Sigmoid colon (tissue), 7 donors: ENCODE results near the gene MPZL1. TPM values are rescaled to one million over a fixed set of nuclear protein-coding genes. Genes with fewer than 3 reads are reported as not detected.

Source experiments
- DNase-seq: peaks from one replicate; pipeline ENCODE4 v3.0.0-alpha.2; 2019
- H3K27ac ChIP-seq, 4 donors: fragments of 200-600 bp; sonication (generic); one replicate each; pipeline ENCODE4 v1.5.1; 2016 to 2019; ENCODE audit warnings: mild to moderate bottlenecking in 1 of 4
- H3K27me3 ChIP-seq, 3 donors: fragments of 200-600 bp; sonication (generic); one replicate each; pipeline ENCODE4 v1.5.1; 2019; ENCODE audit warnings: mild to moderate bottlenecking in 1 of 3
- H3K36me3 ChIP-seq, 4 donors: fragments of 200-600 bp; sonication (generic); one replicate each; pipeline ENCODE4 v1.5.1; 2016 to 2019
- H3K4me1 ChIP-seq, 4 donors: fragments of 200-600 bp; sonication (generic); one replicate each; pipeline ENCODE4 v1.5.1; 2017 to 2019
- H3K4me3 ChIP-seq, 4 donors: fragments of 200-600 bp; sonication (generic); one replicate each; pipeline ENCODE4 v1.5.1; 2017 to 2019; ENCODE audit warnings: mild to moderate bottlenecking in 2 of 4, moderate library complexity in 1 of 4
- H3K9me3 ChIP-seq, 4 donors: fragments of 200-600 bp in 3 of 4; sonication (generic) in 3 of 4; one replicate each; pipeline versions ENCODE4 v1.5.1 to v1.6.1; 2013 to 2019
- EP300 ChIP-seq, 4 donors: sonication (generic); formaldehyde crosslinking; IDR thresholded peaks; one replicate each; pipeline ENCODE4 v1.6.1; 2017; ENCODE audit warnings: antibody characterized with exemption in 4 of 4
- POLR2A ChIP-seq, 2 donors: fragments of 450-650 bp; IDR thresholded peaks; one replicate each; pipeline ENCODE4 v1.6.1; 2016; ENCODE audit warnings: antibody characterized with exemption in 2 of 2, mild to moderate bottlenecking in 2 of 2, moderate library complexity in 2 of 2
- POLR2AphosphoS5 ChIP-seq, 4 donors: sonication (generic); formaldehyde crosslinking; IDR thresholded peaks; one replicate each; pipeline ENCODE4 v1.6.1; 2017; ENCODE audit warnings: antibody characterized with exemption in 4 of 4
- WGBS, 2 donors: extraction: QIAGEN DNeasy Blood & Tissue Kit; methylation state at CpG; one replicate each; pipeline ENCODE4 v1.1.7; 2013; 5-methylcytosine and 5-hydroxymethylcytosine counted together
- intact Hi-C: fragments of 100-400 bp; cut with DNase I; formaldehyde crosslinking; loops from one replicate; pipeline ENCODE4 v1.15.1; 2023
- polyA plus RNA-seq, 3 donors: library from polyadenylated mRNA; stranded (reverse); fragments of 200-250 nt; gene quantifications; one replicate each; pipeline ENCODE4 v1.2.3, GENCODE V29; 2013
- total RNA-seq, 4 donors: library from RNA; depleted of rRNA; stranded (reverse); fragments of >200 nt; gene quantifications; one replicate each; pipeline ENCODE4 v1.1.0, GENCODE V29; 2016
- TF ChIP-seq, protein P1 (sequence below), 4 experiments: fragments of 450-650 bp in 3 of 4; fragments of 200-600 bp in 1 of 4; IDR thresholded peaks; one replicate each; pipeline ENCODE4 v1.5.1; 2016 to 2019; ENCODE audit warnings: antibody characterized with exemption in 4 of 4, mild to moderate bottlenecking in 3 of 4, moderate library complexity in 2 of 4
- donor health status: healthy with polysubstance abuse.
- donor health status: Bipolar disorder and iron deficiency.
- donor health status: healthy.

Gene MPZL1
- total RNA-seq (10 to 100 TPM; 50.9 to 69.5 (median 58.3) TPM), polyA plus RNA-seq (10 to 100 TPM in 2 of 3 donors, 1 to 10 TPM in 1; 8.8 to 66.9 (median 11.4) TPM)

DNA sequence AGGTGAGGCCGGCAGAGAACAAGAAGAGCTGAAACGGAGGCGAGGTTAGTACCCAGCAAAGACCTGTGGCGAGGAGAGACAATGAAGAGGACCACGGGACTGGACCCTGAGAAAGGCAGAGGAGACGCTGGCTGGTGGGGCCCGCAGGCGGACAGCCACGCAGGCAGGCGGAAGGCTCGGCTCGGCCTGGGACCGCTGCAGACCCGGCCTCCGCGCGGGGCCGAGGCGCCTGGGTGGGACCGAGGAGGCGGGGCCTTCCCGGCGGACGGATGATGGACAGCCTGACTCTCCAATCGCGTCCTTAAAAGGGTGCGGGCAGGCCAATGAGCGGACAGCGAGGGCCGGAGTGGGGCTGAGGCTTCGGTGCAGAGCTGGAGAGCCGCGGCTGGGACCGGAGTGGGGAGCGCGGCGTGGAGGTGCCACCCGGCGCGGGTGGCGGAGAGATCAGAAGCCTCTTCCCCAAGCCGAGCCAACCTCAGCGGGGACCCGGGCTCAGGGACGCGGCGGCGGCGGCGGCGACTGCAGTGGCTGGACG lies at the start of gene MPZL1:
Gene MPZL1 (plus strand): TSS at position 366 of the 535 bp plus-strand sequence. CDS start 170 bp downstream, outside the sequence.
- Histone ChIP-seq H3K27ac (peak within 1 kb of the TSS; percentile 89 to 97 (median 94)), H3K27me3 (no peaks in the 10 kb centered on the region), H3K9me3 (no peaks in the 10 kb centered on the region), H3K36me3 (no peaks in the 10 kb centered on the region), H3K4me3 (peak within 1 kb of the TSS; percentile 91 to 99 (median 98)), H3K4me1 (peaks cover 0 to 49% (median 35%) of the 10 kb centered on the region in 4 donors)
- 0% methylated on average over 52 of the region's 52 CpGs for WGBS, 2 donors
- peak; percentile 98 for DNase-seq
- intact Hi-C loops = loop anchor here (2.0 to 5.0 kb wide), 2 partner anchors 81 to 216 kb away; partner anchors contain the start of genes DCAF6 and MPC2
- peak; percentile 58 to 71 for TF ChIP-seq POLR2A (IDR thresholded peaks at IDR 0.05)
- TF ChIP-seq POLR2AphosphoS5 (IDR thresholded peaks at IDR 0.05) = peak; percentile 77 to 91 (median 87)
- TF ChIP-seq, protein P1, sequence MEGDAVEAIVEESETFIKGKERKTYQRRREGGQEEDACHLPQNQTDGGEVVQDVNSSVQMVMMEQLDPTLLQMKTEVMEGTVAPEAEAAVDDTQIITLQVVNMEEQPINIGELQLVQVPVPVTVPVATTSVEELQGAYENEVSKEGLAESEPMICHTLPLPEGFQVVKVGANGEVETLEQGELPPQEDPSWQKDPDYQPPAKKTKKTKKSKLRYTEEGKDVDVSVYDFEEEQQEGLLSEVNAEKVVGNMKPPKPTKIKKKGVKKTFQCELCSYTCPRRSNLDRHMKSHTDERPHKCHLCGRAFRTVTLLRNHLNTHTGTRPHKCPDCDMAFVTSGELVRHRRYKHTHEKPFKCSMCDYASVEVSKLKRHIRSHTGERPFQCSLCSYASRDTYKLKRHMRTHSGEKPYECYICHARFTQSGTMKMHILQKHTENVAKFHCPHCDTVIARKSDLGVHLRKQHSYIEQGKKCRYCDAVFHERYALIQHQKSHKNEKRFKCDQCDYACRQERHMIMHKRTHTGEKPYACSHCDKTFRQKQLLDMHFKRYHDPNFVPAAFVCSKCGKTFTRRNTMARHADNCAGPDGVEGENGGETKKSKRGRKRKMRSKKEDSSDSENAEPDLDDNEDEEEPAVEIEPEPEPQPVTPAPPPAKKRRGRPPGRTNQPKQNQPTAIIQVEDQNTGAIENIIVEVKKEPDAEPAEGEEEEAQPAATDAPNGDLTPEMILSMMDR (IDR thresholded peaks at IDR 0.05) = no peak

DNA sequence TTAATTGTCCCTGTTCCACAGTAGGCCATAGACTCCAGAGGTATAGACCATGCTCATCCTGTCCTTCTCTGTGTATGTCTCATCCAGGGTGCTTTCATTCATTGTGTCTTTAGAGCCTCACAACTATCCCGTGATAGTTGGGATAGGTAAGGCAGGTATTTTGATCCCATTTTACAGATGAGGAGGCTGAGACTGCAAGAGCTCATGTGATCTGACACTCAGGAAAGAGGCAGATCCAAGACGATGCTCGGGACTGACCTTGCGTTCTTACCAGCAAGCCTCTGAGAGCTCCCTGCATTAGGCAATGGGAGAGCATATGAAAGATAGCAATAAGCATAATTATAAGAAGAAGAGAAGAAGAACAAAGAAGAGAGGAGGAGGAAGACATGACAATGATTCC lies 49.0 kb upstream of the MPZL1 start:
- intact Hi-C loops = no loop called here
- 72 to 83% methylated on average over 4 of the region's 4 CpGs for WGBS, 2 donors
- Histone ChIP-seq H3K36me3 (no peaks in the 10 kb centered on the region), H3K9me3 (no peaks in the 10 kb centered on the region), H3K4me1 (no peaks in the 10 kb centered on the region), H3K4me3 (no peak overlapping the region), H3K27ac (no peak overlapping the region), H3K27me3 (no peaks in the 10 kb centered on the region)
- DNase-seq = no peak
- TF ChIP-seq POLR2AphosphoS5 (IDR thresholded peaks at IDR 0.05) (no peak), EP300 (IDR thresholded peaks at IDR 0.05) (no peak), POLR2A (IDR thresholded peaks at IDR 0.05) (no peak)
- TF ChIP-seq, protein P1 (IDR thresholded peaks at IDR 0.05) = no peak

DNA sequence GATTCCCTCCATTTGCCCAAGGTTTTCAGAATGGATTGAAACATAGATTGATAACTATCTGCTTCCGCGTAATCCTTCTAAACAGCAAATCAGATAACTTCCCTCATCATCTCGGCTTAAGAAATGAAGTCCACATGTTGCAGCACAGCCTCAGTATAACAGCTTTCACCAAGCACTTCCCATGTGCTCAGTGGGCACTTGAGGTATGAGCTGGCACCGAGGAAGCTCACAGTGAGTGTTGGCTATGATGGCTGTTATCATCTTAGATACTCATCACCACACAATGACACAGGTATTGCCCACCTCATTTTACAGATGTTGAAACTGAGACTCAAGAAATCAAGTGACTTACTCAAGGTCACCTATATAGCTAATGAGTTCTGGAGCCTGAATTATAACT lies 48.5 kb upstream of the MPZL1 start:
- H3K4me1 ChIP-seq = no peaks in the 10 kb centered on the region
- no peaks in the 10 kb centered on the region for H3K36me3 ChIP-seq
- intact Hi-C loops = no loop called here
- no peak for DNase-seq
- H3K9me3 ChIP-seq = no peaks in the 10 kb centered on the region
- WGBS, 2 donors = 91 to 93% methylated on average over 4 of the region's 4 CpGs
- H3K27ac ChIP-seq = no peak overlapping the region
- H3K4me3 ChIP-seq = no peak overlapping the region
- no peaks in the 10 kb centered on the region for H3K27me3 ChIP-seq
- TF ChIP-seq, protein P1 (IDR thresholded peaks at IDR 0.05) = no peak
- TF ChIP-seq POLR2A (IDR thresholded peaks at IDR 0.05) = no peak

DNA sequence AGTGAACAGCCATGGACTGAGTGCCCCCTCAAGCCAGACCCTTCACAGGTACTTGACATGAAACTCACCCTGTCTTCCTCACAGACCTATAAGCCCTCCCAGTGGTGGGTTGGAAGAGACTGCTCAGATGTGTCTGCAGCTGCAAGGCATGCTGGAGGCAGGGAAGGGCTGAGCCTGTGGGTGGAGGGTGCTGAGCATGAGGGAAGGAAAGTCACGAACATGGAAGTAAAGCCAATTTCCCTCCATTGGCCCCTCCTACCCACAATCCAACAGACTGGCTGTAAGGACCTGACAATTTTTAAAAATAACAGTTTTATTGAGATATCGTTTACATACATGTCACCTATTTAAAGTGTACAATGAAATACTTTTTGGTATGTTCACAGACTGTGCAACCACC lies 47.6 kb upstream of the MPZL1 start:
- no peak for DNase-seq
- Histone ChIP-seq H3K9me3 (no peaks in the 10 kb centered on the region), H3K4me3 (no peak overlapping the region), H3K27me3 (no peaks in the 10 kb centered on the region), H3K4me1 (no peaks in the 10 kb centered on the region), H3K36me3 (no peaks in the 10 kb centered on the region), H3K27ac (no peak overlapping the region)
- intact Hi-C loops = no loop called here
- WGBS, 2 donors = 75 to 77% methylated on average over 2 of the region's 2 CpGs
- TF ChIP-seq POLR2A (IDR thresholded peaks at IDR 0.05) (no peak), POLR2AphosphoS5 (IDR thresholded peaks at IDR 0.05) (no peak), EP300 (IDR thresholded peaks at IDR 0.05) (no peak)
- TF ChIP-seq, protein P1 (IDR thresholded peaks at IDR 0.05) = no peak

DNA sequence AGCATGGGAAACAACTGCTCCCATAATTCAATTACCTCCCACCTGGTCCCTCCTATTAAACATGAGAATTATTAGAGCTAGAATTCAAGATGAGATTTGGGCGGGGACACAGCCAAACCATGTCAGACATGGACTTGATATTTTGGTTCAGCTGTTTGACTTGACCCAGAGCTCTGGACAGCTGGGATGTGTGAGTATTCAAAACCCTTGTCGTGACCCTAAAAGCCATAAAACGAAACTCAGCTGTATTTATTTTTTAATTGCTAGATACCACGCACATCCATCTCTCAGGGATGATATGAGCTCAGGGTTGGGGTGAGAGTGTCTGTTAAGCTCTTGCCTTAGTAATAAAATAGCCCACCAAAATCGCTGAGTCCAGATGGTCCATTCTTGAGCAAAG lies 46.3 kb upstream of the MPZL1 start:
- H3K27ac ChIP-seq = no peak overlapping the region
- H3K36me3 ChIP-seq = no peaks in the 10 kb centered on the region
- no peak for TF ChIP-seq POLR2AphosphoS5 (IDR thresholded peaks at IDR 0.05)
- H3K27me3 ChIP-seq = no peaks in the 10 kb centered on the region
- intact Hi-C loops = no loop called here
- 81 to 83% methylated on average over 5 of the region's 5 CpGs for WGBS, 2 donors
- no peak for DNase-seq
- H3K4me3 ChIP-seq = no peak overlapping the region
- H3K9me3 ChIP-seq = no peaks in the 10 kb centered on the region
- peaks cover 0 to under 1% (median 0%) of the 10 kb centered on the region in 4 donors for H3K4me1 ChIP-seq
